Small intestine (tissue), 7 donors: ENCODE results near the gene CAPZB. TPM values are rescaled to one million over a fixed set of nuclear protein-coding genes. Genes with fewer than 3 reads are reported as not detected.

Experiments
- DNase-seq, 2 donors: peaks; one replicate each; pipeline versions ENCODE4 v3.0.0 to v3.0.0-alpha.2; 2013
- FAIRE-seq: peaks from 2 replicates; lab custom pipeline; 2012; peaks lifted over from hg19 to GRCh38; lab: Jason Lieb, UNC
- H3K27ac ChIP-seq, 3 donors: one replicate each; pipeline ENCODE4 v1.5.1; 2013; ENCODE audit warnings: low read length in 2 of 3, mild to moderate bottlenecking in 2 of 3, control low read depth in 1 of 3, inconsistent platforms in 1 of 3, low read depth in 1 of 3, moderate library complexity in 1 of 3
- H3K27me3 ChIP-seq, 3 donors: one replicate each; pipeline ENCODE4 v1.6.1; 2013; ENCODE audit warnings: low read length in 3 of 3, inconsistent platforms in 1 of 3; ENCODE audit not compliant: control insufficient read depth in 3 of 3, insufficient read depth in 3 of 3
- H3K36me3 ChIP-seq, 3 donors: one replicate each; pipeline ENCODE4 v1.6.1; 2013; ENCODE audit warnings: low read length in 3 of 3, inconsistent platforms in 1 of 3, low read depth in 1 of 3, mild to moderate bottlenecking in 1 of 3, moderate library complexity in 1 of 3; ENCODE audit not compliant: control insufficient read depth in 3 of 3, insufficient read depth in 2 of 3
- H3K4me1 ChIP-seq, 3 donors: one replicate each; pipeline ENCODE4 v1.6.1; 2013; ENCODE audit warnings: low read length in 2 of 3, inconsistent platforms in 1 of 3, low read depth in 1 of 3, mild to moderate bottlenecking in 1 of 3, moderate library complexity in 1 of 3; ENCODE audit not compliant: control insufficient read depth in 3 of 3, insufficient read depth in 2 of 3
- H3K4me3 ChIP-seq, 3 donors: one replicate each; pipeline ENCODE4 v1.5.1; 2013; ENCODE audit warnings: low read length in 3 of 3, control low read depth in 1 of 3, inconsistent platforms in 1 of 3, low read depth in 1 of 3, mild to moderate bottlenecking in 1 of 3, moderate library complexity in 1 of 3
- H3K9me3 ChIP-seq, 2 donors: one replicate each; pipeline ENCODE4 v1.6.1; 2013; ENCODE audit warnings: low read depth in 1 of 2, low read length in 1 of 2; ENCODE audit not compliant: control insufficient read depth in 2 of 2, insufficient read depth in 1 of 2
- WGBS, 3 donors: extraction: QIAGEN DNeasy Blood & Tissue Kit; methylation state at CpG; one replicate each; pipeline ENCODE4 v1.1.7; 2013; 5-methylcytosine and 5-hydroxymethylcytosine counted together
- polyA plus RNA-seq, 4 donors: library from polyadenylated mRNA; stranded (reverse) in 3 of 4; unstranded in 1 of 4; fragments of 200-250 nt in 3 of 4; fragments of 120-200 nt in 1 of 4; gene quantifications; one replicate each; pipeline versions ENCODE4 v1.2.1 to v1.2.3, GENCODE V29; 2013
- donor health status: healthy with polysubstance abuse.
- donor health status: control.
- donor health status: control.
- donor health status: Bipolar disorder and iron deficiency.
- donor health status: healthy.

Gene CAPZB
- polyA plus RNA-seq, 4 donors = 245 to 292 (median 276) TPM

GRCh38 chr1:19412654-19413053 is 72.7 kb downstream of the CAPZB start:
- Histone ChIP-seq H3K4me3 (no peak overlapping the region), H3K36me3 (peaks cover 4 to 45% (median 4%) of the 10 kb centered on the region in 3 donors), H3K27me3 (no peaks in the 10 kb centered on the region), H3K9me3 (no peaks in the 10 kb centered on the region), H3K4me1 (no peaks in the 10 kb centered on the region), H3K27ac (peak overlapping the region in 1 of 3 donors; percentile 12)
- no peak for FAIRE-seq
- WGBS, 3 donors = 86 to 88% (median 87%) methylated on average over 8 of the region's 8 CpGs
- no peak for DNase-seq

- no peak for DNase-seq
- H3K4me3 ChIP-seq = no peak overlapping the region
- H3K4me1 ChIP-seq = peaks cover 0 to 3% (median 0%) of the 10 kb centered on the region in 3 donors
- H3K27ac ChIP-seq = no peak overlapping the region
- peaks cover 4 to 46% (median 4%) of the 10 kb centered on the region in 3 donors for H3K36me3 ChIP-seq
- no peak for FAIRE-seq
- 73 to 88% (median 83%) methylated on average over 8 of the region's 8 CpGs for WGBS, 3 donors
- H3K27me3 ChIP-seq = no peaks in the 10 kb centered on the region
- no peaks in the 10 kb centered on the region for H3K9me3 ChIP-seq
Measured at GRCh38 chr1:19411612-19412011, 73.7 kb downstream of the CAPZB start.

GRCh38 chr1:19410393-19410792 is 74.9 kb downstream of the CAPZB start:
- 90 to 97% (median 94%) methylated on average over 5 of the region's 5 CpGs for WGBS, 3 donors
- FAIRE-seq = no peak
- H3K27ac ChIP-seq = no peak overlapping the region

GRCh38 chr1:19409477-19410341 is 75.6 kb downstream of the CAPZB start:
- Histone ChIP-seq H3K4me3 (no peak overlapping the region), H3K4me1 (peaks cover 0 to 6% (median 0%) of the 10 kb centered on the region in 3 donors), H3K27me3 (no peaks in the 10 kb centered on the region), H3K9me3 (no peaks in the 10 kb centered on the region), H3K27ac (peak overlapping the region in 1 of 3 donors; percentile 5), H3K36me3 (peaks cover 0 to 45% (median 0%) of the 10 kb centered on the region in 3 donors)
- no peak for FAIRE-seq
- WGBS, 3 donors = 89 to 92% (median 92%) methylated on average over 7 of the region's 7 CpGs
- no peak for DNase-seq

More at GRCh38 chr1:19410393-19410792, 74.9 kb downstream of the CAPZB start:
- DNase-seq = no peak
- Histone ChIP-seq H3K27me3 (no peaks in the 10 kb centered on the region), H3K4me1 (peaks cover 0 to 6% (median 0%) of the 10 kb centered on the region in 3 donors), H3K36me3 (peaks cover 0 to 45% (median 0%) of the 10 kb centered on the region in 3 donors), H3K9me3 (no peaks in the 10 kb centered on the region), H3K4me3 (no peak overlapping the region)

- 64 to 81% (median 75%) methylated on average over 8 of the region's 8 CpGs for WGBS, 3 donors
- Histone ChIP-seq H3K4me1 (peaks cover 0 to 6% (median 0%) of the 10 kb centered on the region in 3 donors), H3K9me3 (no peaks in the 10 kb centered on the region), H3K4me3 (no peak overlapping the region), H3K36me3 (peaks cover 0 to 56% (median 0%) of the 10 kb centered on the region in 3 donors), H3K27me3 (no peaks in the 10 kb centered on the region), H3K27ac (no peak overlapping the region)
- DNase-seq (no peak), FAIRE-seq (no peak)
Measured at GRCh38 chr1:19407494-19408096, 77.7 kb downstream of the CAPZB start.

GRCh38 chr1:19406680-19407079 is 78.7 kb downstream of the CAPZB start:
- Histone ChIP-seq H3K4me1 (peaks cover 0 to 10% (median 4%) of the 10 kb centered on the region in 3 donors), H3K4me3 (no peak overlapping the region)

GRCh38 chr1:19405761-19406487 is 79.4 kb downstream of the CAPZB start:
- Histone ChIP-seq H3K4me3 (no peak overlapping the region), H3K27ac (peak overlapping the region in 2 of 3 donors; percentile 18 to 57), H3K36me3 (peaks cover 0 to 58% (median 0%) of the 10 kb centered on the region in 3 donors), H3K9me3 (no peaks in the 10 kb centered on the region), H3K27me3 (no peaks in the 10 kb centered on the region), H3K4me1 (peaks cover 0 to 11% (median 10%) of the 10 kb centered on the region in 3 donors)
- 62 to 85% (median 76%) methylated on average over 22 of the region's 22 CpGs for WGBS, 3 donors
- no peak for FAIRE-seq
- DNase-seq = no peak

More at GRCh38 chr1:19406680-19407079, 78.7 kb downstream of the CAPZB start:
- no peak for DNase-seq
- FAIRE-seq = no peak
- WGBS, 3 donors = 88 to 93% (median 89%) methylated on average over 5 of the region's 5 CpGs
- H3K9me3 ChIP-seq = no peaks in the 10 kb centered on the region
- peak overlapping the region in 1 of 3 donors; percentile 57 for H3K27ac ChIP-seq
- no peaks in the 10 kb centered on the region for H3K27me3 ChIP-seq
- peaks cover 0 to 57% (median 0%) of the 10 kb centered on the region in 3 donors for H3K36me3 ChIP-seq
